HCT116 (cell line): ENCODE results near the gene C5AR1. TPM values are rescaled to one million over a fixed set of nuclear protein-coding genes. Genes with fewer than 3 reads are reported as not detected.

ENCODE experiments used
- ATAC-seq: fragments of 200-7000 bp; cut with Tn5 transposase; 2 replicates; pipeline ENCODE4 v1.9.1; 2020; ENCODE audit warnings: mild to moderate bottlenecking, moderate library complexity
- BruUV-seq: library from RNA; stranded (reverse); fragments of 400-500 nt; replicated peaks from 2 replicates; lab custom pipeline; 2021; lab: Mats Ljungman, UMichigan
- CTCF ChIA-PET: fragments of 300-600 bp; sonication (Branson Sonifier 250); formaldehyde crosslinking; loops from one replicate; lab custom pipeline; 2021; ENCODE audit warnings: antibody characterized with exemption; lab: Charles Lee
- POLR2A ChIA-PET: fragments of 300-600, 350-600 bp; sonication (Branson Sonifier 250); formaldehyde crosslinking; loops from one replicate; lab custom pipeline; 2021; ENCODE audit warnings: antibody characterized with exemption; lab: Charles Lee
- RAD21 ChIA-PET, 2 experiments: fragments of 300-600 bp; sonication (Branson Sonifier 250); formaldehyde crosslinking; loops; one replicate each; lab custom pipeline; 2023; ENCODE audit warnings: low total read pairs in 2 of 2; ENCODE audit not compliant: uncharacterized antibody in 2 of 2, unreplicated experiment in 2 of 2, low non-redundant PET in 1 of 2; lab: Charles Lee
- DNase-seq: peaks from one replicate; pipeline ENCODE4 v3.0.0-alpha.2; 2010; ENCODE audit warnings: low read depth, low spot score
- H2AFZ ChIP-seq: fragments of 200-600 bp; shearing (Covaris generic), sonication (generic); 2 replicates; pipeline ENCODE4 v1.6.1; 2017; ENCODE audit warnings: low read depth, mixed run types, mixed read lengths, antibody characterized with exemption, low read length; ENCODE audit not compliant: poor library complexity, severe bottlenecking
- H3K27ac ChIP-seq: 2 replicates; pipeline ENCODE4 v1.5.1; 2012; ENCODE audit warnings: low read depth, low read length
- H3K27me3 ChIP-seq: fragments of 200-600 bp; sonication (generic); 2 replicates; pipeline ENCODE4 v1.6.1; 2016; ENCODE audit warnings: mixed run types, low read length, mixed read lengths; ENCODE audit not compliant: insufficient read depth
- H3K36me3 ChIP-seq, 2 experiments: fragments of 200-500 bp in 1 of 2; fragments of 200-600 bp in 1 of 2; sonication (Bioruptor generic) in 1 of 2; sonication (generic) in 1 of 2; 2 replicates each; pipeline versions ENCODE4 v1.5.1 to v1.6.1; 2014 to 2016; ENCODE audit warnings: low read length in 2 of 2, inconsistent platforms in 1 of 2, mixed read lengths in 1 of 2, mixed run types in 1 of 2; ENCODE audit not compliant: insufficient read depth in 2 of 2, control insufficient read depth in 1 of 2
- H3K4me1 ChIP-seq, 2 experiments: fragments of 200-600 bp in 1 of 2; sonication (generic) in 1 of 2; 2 replicates each; pipeline versions ENCODE4 v1.5.1 to v1.6.1; 2012 to 2017; ENCODE audit warnings: low read length in 2 of 2, inconsistent platforms in 1 of 2, mild to moderate bottlenecking in 1 of 2, mixed read lengths in 1 of 2, mixed run types in 1 of 2, moderate library complexity in 1 of 2; ENCODE audit not compliant: insufficient read depth in 2 of 2, control insufficient read depth in 1 of 2
- H3K4me2 ChIP-seq: fragments of 200-600 bp; sonication (generic); 2 replicates; pipeline ENCODE4 v1.6.1; 2017; ENCODE audit warnings: mixed run types, low read length, mixed read lengths
- H3K4me3 ChIP-seq, 2 experiments: fragments of 200-600 bp in 1 of 2; sonication (generic) in 1 of 2; replicated peaks in 1 of 2; 2 replicates each; pipeline ENCODE4 v1.5.1; 2011 to 2016; ENCODE audit warnings: low read length in 2 of 2, control low read depth in 1 of 2, low read depth in 1 of 2, mild to moderate bottlenecking in 1 of 2, mixed read lengths in 1 of 2, mixed run types in 1 of 2
- H3K79me2 ChIP-seq: fragments of 200-600 bp; sonication (generic); 2 replicates; pipeline ENCODE4 v1.6.1; 2017; ENCODE audit warnings: mild to moderate bottlenecking, mixed run types, low read length, moderate library complexity, mixed read lengths; ENCODE audit not compliant: insufficient read depth
- H3K9ac ChIP-seq: fragments of 200-600 bp; sonication (generic); 2 replicates; pipeline ENCODE4 v1.6.1; 2016; ENCODE audit warnings: low read length, mixed read lengths
- H3K9me2 ChIP-seq: fragments of 200-600 bp; sonication (generic), shearing (Covaris generic); 2 replicates; pipeline ENCODE4 v1.6.1; 2017; ENCODE audit warnings: mixed run types, mild to moderate bottlenecking, moderate library complexity; ENCODE audit not compliant: insufficient read depth
- H3K9me3 ChIP-seq, 2 experiments: fragments of 200-500 bp in 1 of 2; fragments of 200-600 bp in 1 of 2; sonication (Bioruptor generic) in 1 of 2; sonication (generic) in 1 of 2; 2 replicates each; pipeline ENCODE4 v1.6.1; 2014 to 2017; ENCODE audit warnings: low read length in 2 of 2, mixed read lengths in 2 of 2, inconsistent platforms in 1 of 2, low read depth in 1 of 2, mild to moderate bottlenecking in 1 of 2, mixed run types in 1 of 2, moderate library complexity in 1 of 2; ENCODE audit not compliant: control insufficient read depth in 1 of 2, insufficient read depth in 1 of 2
- H4K20me1 ChIP-seq: fragments of 200-600 bp; sonication (generic), shearing (Covaris generic); 2 replicates; pipeline ENCODE4 v1.6.1; 2017; ENCODE audit warnings: mixed run types, mild to moderate bottlenecking, moderate library complexity; ENCODE audit not compliant: insufficient read depth
- ATF3 ChIP-seq: IDR thresholded peaks from 2 replicates; pipeline ENCODE4 v1.6.1; 2012
- CBX3 ChIP-seq: IDR thresholded peaks from 2 replicates; pipeline ENCODE4 v1.6.1; 2012; ENCODE audit warnings: low read depth
- CEBPB ChIP-seq: IDR thresholded peaks from 2 replicates; pipeline ENCODE4 v1.6.1; 2012; ENCODE audit warnings: low read depth
- EGR1 ChIP-seq: IDR thresholded peaks from 2 replicates; pipeline ENCODE4 v1.6.1; 2012; ENCODE audit warnings: low read depth
- ELF1 ChIP-seq: IDR thresholded peaks from 2 replicates; pipeline ENCODE4 v1.6.1; 2012; ENCODE audit warnings: low read depth, borderline replicate concordance
- EZH2 ChIP-seq: fragments of 200-600 bp; sonication (generic); IDR thresholded peaks from 2 replicates; pipeline ENCODE4 v1.6.1; 2017; ENCODE audit warnings: antibody characterized with exemption, mixed run types
- EZH2phosphoT487 ChIP-seq: fragments of 200-600 bp; IDR thresholded peaks from 2 replicates; pipeline ENCODE4 v1.6.1; 2018; ENCODE audit warnings: antibody characterized with exemption, borderline replicate concordance
- FOSL1 ChIP-seq: IDR thresholded peaks from 2 replicates; pipeline ENCODE4 v1.6.1; 2012; ENCODE audit warnings: low read depth
- MAX ChIP-seq: IDR thresholded peaks from 2 replicates; pipeline ENCODE4 v1.6.1; 2012
- POLR2A ChIP-seq: IDR thresholded peaks from 2 replicates; pipeline ENCODE4 v1.7.0; 2011; ENCODE audit warnings: borderline replicate concordance; ENCODE audit not compliant: insufficient read depth, insufficient read length; ENCODE audit errors: extremely low read depth
- RAD21 ChIP-seq: IDR thresholded peaks from 2 replicates; pipeline ENCODE4 v1.6.1; 2012; ENCODE audit warnings: low read depth, mild to moderate bottlenecking
- SIN3A ChIP-seq: IDR thresholded peaks from 2 replicates; pipeline ENCODE4 v1.6.1; 2012; ENCODE audit warnings: low read depth
- SP1 ChIP-seq: IDR thresholded peaks from 2 replicates; pipeline ENCODE4 v1.6.1; 2012; ENCODE audit warnings: low read depth
- SRF ChIP-seq: IDR thresholded peaks from 2 replicates; pipeline ENCODE4 v1.6.1; 2012; ENCODE audit warnings: low read depth
- TCF7L2 ChIP-seq: IDR thresholded peaks from 2 replicates; pipeline ENCODE4 v1.7.0; 2011; ENCODE audit warnings: borderline replicate concordance, inconsistent platforms; ENCODE audit not compliant: insufficient read depth, insufficient read length; ENCODE audit errors: extremely low read depth
- YY1 ChIP-seq: IDR thresholded peaks from 2 replicates; pipeline ENCODE4 v1.6.1; 2011; ENCODE audit warnings: low read length, low read depth, moderate library complexity, mild to moderate bottlenecking; ENCODE audit not compliant: insufficient replicate concordance; ENCODE audit errors: extremely low read depth
- ZFX ChIP-seq: fragments of 450-650 bp; IDR thresholded peaks from 2 replicates; pipeline ENCODE4 v1.6.1; 2017
- ZNF274 ChIP-seq: fragments of 200-500 bp; sonication (Bioruptor generic); IDR thresholded peaks from 2 replicates; pipeline ENCODE4 v1.6.1; 2014; ENCODE audit warnings: mild to moderate bottlenecking, low read depth, low read length, inconsistent platforms
- intact Hi-C: fragments of 100-400 bp; cut with micrococcal nuclease; formaldehyde crosslinking; loops from 2 replicates; pipeline ENCODE4 v1.10.0; 2022
- total RNA-seq: library from RNA; stranded (reverse); gene quantifications from one replicate; pipeline ENCODE4 v1.2.1, GENCODE V29; 2021; ENCODE audit not compliant: unreplicated experiment

The C5AR1 gene
- total RNA-seq, 1 experiment from 2014 or later, result 6.5 TPM

- Histone ChIP-seq H3K27me3 (no peaks in the 10 kb centered on the region), H3K9me3 (no peaks in the 10 kb centered on the region), H2AFZ (no peak overlapping the region), H3K4me3 (no peak overlapping the region), H4K20me1 (no peaks in the 10 kb centered on the region), H3K27ac (no peak overlapping the region), H3K36me3 (peaks cover 8 to 16% of the 10 kb centered on the region in 2 experiments; a peak in 3 of 4 replicates), H3K79me2 (no peaks in the 10 kb centered on the region), H3K4me2 (no peak overlapping the region), H3K9me2 (no peaks in the 10 kb centered on the region), H3K9ac (no peak overlapping the region), H3K4me1 (peaks cover 6 to 25% of the 10 kb centered on the region in 2 experiments; a peak in 3 of 4 replicates)
- BruUV-seq, result no TSS peak
- no peak for DNase-seq
- intact Hi-C loops, result no loop called here
- ATAC-seq, result no peak
- ChIA-PET RAD21 (no interaction called here), CTCF (no interaction called here), POLR2A (no interaction called here)
- no peak for TF ChIP-seq ZFX
- no peak for TF ChIP-seq EZH2
Measured at GRCh38 chr19:47269596-47269995, 40.1 kb upstream of the C5AR1 start.

- Histone ChIP-seq H3K4me2 (no peak overlapping the region), H4K20me1 (no peaks in the 10 kb centered on the region), H3K9ac (no peak overlapping the region), H3K79me2 (no peaks in the 10 kb centered on the region; the same call in 1 of the 2 replicates), H2AFZ (no peak overlapping the region), H3K36me3 (peaks cover 7 to 10% of the 10 kb centered on the region in 2 experiments; a peak in 3 of 4 replicates), H3K9me2 (no peaks in the 10 kb centered on the region), H3K27ac (no peak overlapping the region), H3K4me1 (peaks cover 10 to 32% of the 10 kb centered on the region in 2 experiments; a peak in 3 of 4 replicates), H3K9me3 (no peaks in the 10 kb centered on the region), H3K27me3 (no peaks in the 10 kb centered on the region), H3K4me3 (no peak overlapping the region)
- BruUV-seq, result no TSS peak
- DNase-seq, result no peak
- ChIA-PET POLR2A (no interaction called here), CTCF (no interaction called here), RAD21 (no interaction called here)
- TF ChIP-seq SRF (no peak), MAX (no peak), ATF3 (no peak), EGR1 (no peak), SP1 (no peak), CBX3 (no peak), RAD21 (no peak), SIN3A (no peak), FOSL1 (no peak), EZH2phosphoT487 (no peak), POLR2A (no peak), TCF7L2 (no peak), CEBPB (no peak), ELF1 (no peak), EZH2 (no peak), ZNF274 (no peak), YY1 (no peak)
- no peak for ATAC-seq
- intact Hi-C loops, result no loop called here
Measured at GRCh38 chr19:47270408-47270807, 39.3 kb upstream of the C5AR1 start.
